Prostate gland (tissue), 2 donors: Measurements from ENCODE around the gene PTPMT1. TPM values are rescaled to one million over a fixed set of nuclear protein-coding genes. Genes with fewer than 3 reads are reported as not detected.

Source experiments
- DNase-seq: peaks from one replicate; pipeline ENCODE4 v3.0.0-alpha.2; 2019; ENCODE audit warnings: low spot score
- H3K27ac ChIP-seq, 2 donors: fragments of 200-600 bp; sonication (generic); 2 replicates each; pipeline ENCODE4 v1.5.1; 2017 to 2019
- H3K27me3 ChIP-seq: fragments of 200-600 bp; sonication (generic); replicated peaks from 2 replicates; pipeline ENCODE4 v1.5.1; 2019; ENCODE audit not compliant: insufficient read depth
- H3K36me3 ChIP-seq, 2 donors: fragments of 200-600 bp; sonication (generic); 1 replicate in 1 of 2; 2 replicates in 1 of 2; pipeline versions ENCODE4 v1.5.1 to v1.8.1; 2017 to 2019
- H3K4me1 ChIP-seq: fragments of 200-600 bp; sonication (generic); replicated peaks from 2 replicates; pipeline ENCODE4 v1.5.1; 2019
- H3K4me3 ChIP-seq, 2 donors: fragments of 200-600 bp; sonication (generic); 2 replicates each; pipeline ENCODE4 v1.5.1; 2017 to 2019
- H3K9me3 ChIP-seq: fragments of 200-600 bp; sonication (generic); 2 replicates; pipeline ENCODE4 v1.5.1; 2017
- POLR2A ChIP-seq: fragments of 450-650 bp; IDR thresholded peaks from one replicate; pipeline ENCODE4 v1.6.1; 2016; ENCODE audit warnings: antibody characterized with exemption, mild to moderate bottlenecking
- POLR2AphosphoS5 ChIP-seq: sonication (generic); formaldehyde crosslinking; IDR thresholded peaks from one replicate; pipeline ENCODE4 v1.6.1; 2017; ENCODE audit warnings: antibody characterized with exemption
- WGBS: methylation state at CpG from one replicate; pipeline ENCODE4 v1.1.5; 2018; 5-methylcytosine and 5-hydroxymethylcytosine counted together
- intact Hi-C: fragments of 100-400 bp; cut with DNase I; formaldehyde crosslinking; loops from one replicate; pipeline ENCODE4 v1.14.2; 2022
- total RNA-seq, 2 donors: library from RNA; depleted of rRNA; stranded (reverse); fragments of >200 nt; gene quantifications; one replicate each; pipeline ENCODE4 v1.1.0, GENCODE V29; 2016
- TF ChIP-seq, protein P1 (sequence below), 4 experiments: fragments of 200-600 bp in 2 of 4; fragments of 450-650 bp in 2 of 4; sonication (generic) in 2 of 4; IDR thresholded peaks; 1 replicate in 3 of 4; 2 replicates in 1 of 4; pipeline ENCODE4 v1.5.1; 2016 to 2019; ENCODE audit warnings: antibody characterized with exemption in 4 of 4, mild to moderate bottlenecking in 2 of 4, moderate library complexity in 2 of 4

The PTPMT1 gene
- total RNA-seq, 2 donors from 2014 or later, result 153 to 184 TPM

DNA sequence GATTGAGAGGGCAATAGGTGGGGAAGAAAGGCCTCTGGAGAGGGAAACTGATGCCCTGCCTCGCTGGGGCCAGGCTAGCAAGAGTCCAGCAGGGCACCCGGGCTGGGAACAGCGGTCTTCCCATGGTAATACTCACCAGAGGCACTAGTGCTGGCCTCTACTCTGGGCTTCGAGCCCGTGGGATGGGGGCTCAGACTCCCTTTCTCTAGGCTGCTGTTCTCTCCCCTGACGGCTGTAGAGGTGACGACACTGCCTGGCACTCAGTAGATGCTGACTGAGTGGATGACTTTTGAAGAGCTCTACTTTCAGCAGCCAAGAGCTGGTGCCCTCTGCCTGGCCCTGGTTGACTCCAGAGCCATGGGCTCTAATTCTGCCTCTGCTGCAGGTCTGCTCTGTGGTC is 29.6 kb downstream of the PTPMT1 start:
- H3K4me3 ChIP-seq, result no peak overlapping the region
- H3K9me3 ChIP-seq, result no peaks in the 10 kb centered on the region
- no peak overlapping the region for H3K27ac ChIP-seq
- no peaks in the 10 kb centered on the region for H3K36me3 ChIP-seq
- H3K27me3 ChIP-seq, result peaks cover 3% of the 10 kb centered on the region
- no peak for DNase-seq
- WGBS, result 51% methylated on average over 7 of the region's 7 CpGs
- H3K4me1 ChIP-seq, result no peaks in the 10 kb centered on the region
- TF ChIP-seq, protein P1, sequence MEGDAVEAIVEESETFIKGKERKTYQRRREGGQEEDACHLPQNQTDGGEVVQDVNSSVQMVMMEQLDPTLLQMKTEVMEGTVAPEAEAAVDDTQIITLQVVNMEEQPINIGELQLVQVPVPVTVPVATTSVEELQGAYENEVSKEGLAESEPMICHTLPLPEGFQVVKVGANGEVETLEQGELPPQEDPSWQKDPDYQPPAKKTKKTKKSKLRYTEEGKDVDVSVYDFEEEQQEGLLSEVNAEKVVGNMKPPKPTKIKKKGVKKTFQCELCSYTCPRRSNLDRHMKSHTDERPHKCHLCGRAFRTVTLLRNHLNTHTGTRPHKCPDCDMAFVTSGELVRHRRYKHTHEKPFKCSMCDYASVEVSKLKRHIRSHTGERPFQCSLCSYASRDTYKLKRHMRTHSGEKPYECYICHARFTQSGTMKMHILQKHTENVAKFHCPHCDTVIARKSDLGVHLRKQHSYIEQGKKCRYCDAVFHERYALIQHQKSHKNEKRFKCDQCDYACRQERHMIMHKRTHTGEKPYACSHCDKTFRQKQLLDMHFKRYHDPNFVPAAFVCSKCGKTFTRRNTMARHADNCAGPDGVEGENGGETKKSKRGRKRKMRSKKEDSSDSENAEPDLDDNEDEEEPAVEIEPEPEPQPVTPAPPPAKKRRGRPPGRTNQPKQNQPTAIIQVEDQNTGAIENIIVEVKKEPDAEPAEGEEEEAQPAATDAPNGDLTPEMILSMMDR (IDR thresholded peaks at IDR 0.05), result no peak
- no peak for TF ChIP-seq POLR2AphosphoS5
- no peak for TF ChIP-seq POLR2A
- intact Hi-C loops, result no loop called here

- Histone ChIP-seq H3K27ac (no peak overlapping the region), H3K4me1 (no peaks in the 10 kb centered on the region), H3K4me3 (no peak overlapping the region), H3K27me3 (peaks cover 3% of the 10 kb centered on the region), H3K36me3 (no peaks in the 10 kb centered on the region), H3K9me3 (no peaks in the 10 kb centered on the region)
- TF ChIP-seq POLR2AphosphoS5 (no peak), POLR2A (no peak)
- TF ChIP-seq, protein P1 (IDR thresholded peaks at IDR 0.05), result no peak
- intact Hi-C loops, result no loop called here
- 87% methylated on average over 1 of the region's 1 CpG for WGBS
- DNase-seq, result no peak
Measured at GRCh38 chr11:47595967-47596366, 30.6 kb downstream of the PTPMT1 start.

- H3K4me3 ChIP-seq, result no peak overlapping the region
- H3K4me1 ChIP-seq, result no peaks in the 10 kb centered on the region
- TF ChIP-seq POLR2A (no peak), POLR2AphosphoS5 (no peak)
- TF ChIP-seq, protein P1 (IDR thresholded peaks at IDR 0.05), result no peak
- DNase-seq, result no peak
- no peaks in the 10 kb centered on the region for H3K27me3 ChIP-seq
- WGBS, result 71% methylated on average over 4 of the region's 4 CpGs
- H3K27ac ChIP-seq, result no peak overlapping the region
- H3K36me3 ChIP-seq, result no peaks in the 10 kb centered on the region
- intact Hi-C loops, result no loop called here
- no peaks in the 10 kb centered on the region for H3K9me3 ChIP-seq
Measured at GRCh38 chr11:47599902-47600301, 34.5 kb downstream of the PTPMT1 start.

DNA sequence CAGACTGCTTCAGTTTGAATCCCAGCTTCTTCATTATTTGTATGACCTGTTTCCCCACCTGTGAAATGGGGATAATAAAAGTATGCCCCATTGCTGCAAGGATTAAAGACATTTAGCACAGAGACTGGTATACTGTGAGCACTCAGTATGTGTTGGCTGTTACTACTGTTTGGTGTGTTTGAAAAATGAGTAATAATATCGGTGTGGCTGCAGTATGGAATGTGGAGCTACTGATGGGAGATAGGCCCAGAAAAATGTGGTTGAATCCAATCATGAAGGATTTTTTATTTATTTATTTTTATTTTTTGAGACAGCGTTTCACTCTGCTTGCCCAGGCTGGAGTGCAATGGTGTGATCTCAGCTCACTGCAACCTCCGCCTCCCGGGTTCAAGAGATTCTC is 37.9 kb downstream of the PTPMT1 start:
- no peak for DNase-seq
- TF ChIP-seq POLR2A (no peak), POLR2AphosphoS5 (no peak)
- TF ChIP-seq, protein P1 (IDR thresholded peaks at IDR 0.05), result no peak
- WGBS, result 83% methylated on average over 4 of the region's 4 CpGs
- H3K36me3 ChIP-seq, result no peaks in the 10 kb centered on the region
- H3K4me1 ChIP-seq, result no peaks in the 10 kb centered on the region
- intact Hi-C loops, result no loop called here
- H3K9me3 ChIP-seq, result no peaks in the 10 kb centered on the region
- H3K27me3 ChIP-seq, result no peaks in the 10 kb centered on the region
- H3K4me3 ChIP-seq, result no peak overlapping the region
- H3K27ac ChIP-seq, result no peak overlapping the region

DNA sequence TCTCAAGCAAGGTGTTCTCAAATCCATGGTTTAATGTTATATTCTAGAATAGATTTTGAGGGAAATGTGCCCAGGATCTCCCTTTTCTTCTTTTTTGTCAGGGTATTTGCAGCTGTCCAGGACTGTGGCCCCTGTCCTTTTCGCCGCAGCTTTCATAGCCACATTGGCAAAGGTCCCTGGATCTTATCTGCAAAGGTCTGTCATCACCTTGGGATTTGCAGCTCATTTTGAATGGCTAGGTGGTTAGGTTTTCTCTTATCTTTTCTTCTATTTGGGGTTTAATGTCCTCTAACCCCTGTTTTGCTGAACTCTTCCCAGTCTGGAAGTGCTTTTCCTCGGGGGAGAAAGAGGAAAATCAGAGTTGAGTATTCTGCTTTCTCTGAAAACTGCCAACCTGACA is 40.5 kb downstream of the PTPMT1 start:
- DNase-seq, result no peak
- TF ChIP-seq, protein P1 (IDR thresholded peaks at IDR 0.05), result no peak
- TF ChIP-seq POLR2AphosphoS5 (no peak), POLR2A (no peak)
- H3K4me1 ChIP-seq, result no peaks in the 10 kb centered on the region

More for the DNA sequence above, 40.5 kb downstream of the PTPMT1 start:
- intact Hi-C loops, result no loop called here
- no peaks in the 10 kb centered on the region for H3K27me3 ChIP-seq
- 56% methylated on average over 3 of the region's 3 CpGs for WGBS
- no peak overlapping the region for H3K4me3 ChIP-seq
- no peaks in the 10 kb centered on the region for H3K9me3 ChIP-seq
- H3K36me3 ChIP-seq, result no peaks in the 10 kb centered on the region
- no peak overlapping the region for H3K27ac ChIP-seq
